SK-N-SH (cell line): ENCODE results near the gene MBLAC1. TPM values are rescaled to one million over a fixed set of nuclear protein-coding genes. Genes with fewer than 3 reads are reported as not detected.

ENCODE experiments used
- CTCF ChIA-PET: fragments of 300-600, 350-600 bp; formaldehyde crosslinking; extraction: SDS; loops from one replicate; lab custom pipeline; 2021; lab: Yijun Ruan, JAX
- POLR2A ChIA-PET: fragments of 350-600 bp; sonication (Branson Sonifier 250); formaldehyde crosslinking; extraction: SDS; loops from one replicate; lab custom pipeline; 2020; ENCODE audit warnings: antibody characterized with exemption, inconsistent platforms; lab: Yijun Ruan, JAX
- DNase-seq: peaks from one replicate; pipeline ENCODE4 v3.0.0; 2012
- H2AFZ ChIP-seq: fragments of 200-600 bp; sonication (generic); 2 replicates; pipeline ENCODE4 v1.8.1; 2016; ENCODE audit warnings: antibody characterized with exemption, mild to moderate bottlenecking, low read depth
- H3F3A ChIP-seq: fragments of 200-600 bp; sonication (generic); replicated peaks from 2 replicates; pipeline ENCODE3; 2016; ENCODE audit warnings: antibody characterized with exemption, mild to moderate bottlenecking; ENCODE audit not compliant: insufficient read depth
- H3K27ac ChIP-seq, 2 experiments: fragments of 200-500 bp in 1 of 2; fragments of 200-600 bp in 1 of 2; sonication (Bioruptor generic) in 1 of 2; sonication (generic), shearing (Covaris generic) in 1 of 2; 2 replicates each; pipeline versions ENCODE4 v1.5.1 to v1.6.1; 2014 to 2016; ENCODE audit warnings: low read depth in 2 of 2, inconsistent platforms in 1 of 2, low read length in 1 of 2, mild to moderate bottlenecking in 1 of 2, mixed read lengths in 1 of 2
- H3K27me3 ChIP-seq: fragments of 200-600 bp; sonication (generic), shearing (Covaris generic); 2 replicates; pipeline ENCODE4 v1.6.1; 2016; ENCODE audit warnings: mixed run types; ENCODE audit not compliant: insufficient read depth
- H3K36me3 ChIP-seq, 2 experiments: fragments of 200-500 bp in 1 of 2; fragments of 200-600 bp in 1 of 2; sonication (Bioruptor generic) in 1 of 2; sonication (generic) in 1 of 2; replicated peaks in 1 of 2; 2 replicates each; pipeline versions ENCODE3 to v1.5.1; 2014 to 2016; ENCODE audit warnings: low read length in 1 of 2, mild to moderate bottlenecking in 1 of 2; ENCODE audit not compliant: insufficient read depth in 2 of 2, control insufficient read depth in 1 of 2
- H3K4me1 ChIP-seq, 2 experiments: fragments of 200-500 bp in 1 of 2; fragments of 200-600 bp in 1 of 2; sonication (Bioruptor generic) in 1 of 2; sonication (generic), shearing (Covaris generic) in 1 of 2; 2 replicates each; pipeline versions ENCODE4 v1.5.1 to v1.6.1; 2014 to 2016; ENCODE audit warnings: low read depth in 1 of 2, low read length in 1 of 2, mixed run types in 1 of 2; ENCODE audit not compliant: insufficient read depth in 2 of 2, control insufficient read depth in 1 of 2
- H3K4me2 ChIP-seq: fragments of 200-600 bp; sonication (generic), shearing (Covaris generic); 2 replicates; pipeline ENCODE4 v1.6.1; 2017; ENCODE audit warnings: mixed run types
- H3K4me3 ChIP-seq, 2 experiments: fragments of 200-500 bp in 1 of 2; fragments of 200-600 bp in 1 of 2; sonication (Bioruptor generic) in 1 of 2; sonication (generic), shearing (Covaris generic) in 1 of 2; 2 replicates each; pipeline versions ENCODE4 v1.5.1 to v1.8.1; 2014 to 2016; ENCODE audit warnings: low read depth in 2 of 2, inconsistent platforms in 1 of 2, low read length in 1 of 2, mild to moderate bottlenecking in 1 of 2, mixed read lengths in 1 of 2, moderate library complexity in 1 of 2
- H3K79me2 ChIP-seq: fragments of 200-600 bp; sonication (generic); 2 replicates; pipeline ENCODE4 v1.8.1; 2017; ENCODE audit warnings: mild to moderate bottlenecking; ENCODE audit not compliant: insufficient read depth
- H3K9ac ChIP-seq: fragments of 200-600 bp; sonication (generic); 2 replicates; pipeline ENCODE4 v1.6.1; 2017; ENCODE audit warnings: mixed run types
- H3K9me2 ChIP-seq: fragments of 200-600 bp; sonication (generic); 2 replicates; pipeline ENCODE4 v1.6.1; 2017; ENCODE audit warnings: mixed run types
- H3K9me3 ChIP-seq: fragments of 200-600 bp; sonication (generic); 2 replicates; pipeline ENCODE4 v1.6.1; 2017; ENCODE audit warnings: mixed run types, mild to moderate bottlenecking, moderate library complexity
- H4K20me1 ChIP-seq: fragments of 200-600 bp; sonication (generic); 2 replicates; pipeline ENCODE4 v1.6.1; 2017; ENCODE audit warnings: mild to moderate bottlenecking, mixed run types; ENCODE audit not compliant: insufficient read depth
- ELF1 ChIP-seq: IDR thresholded peaks from 2 replicates; pipeline ENCODE4 v1.4.0; 2012
- EZH2phosphoT487 ChIP-seq: fragments of 200-600 bp; sonication (generic); IDR thresholded peaks from 2 replicates; pipeline ENCODE4 v1.6.1; 2017; ENCODE audit warnings: low read depth, mixed run types, mild to moderate bottlenecking, antibody characterized with exemption, moderate library complexity, borderline replicate concordance
- FOXM1 ChIP-seq: IDR thresholded peaks from 2 replicates; pipeline ENCODE4 v1.4.0; 2012; ENCODE audit warnings: low read depth, mild to moderate bottlenecking
- GABPA ChIP-seq: IDR thresholded peaks from 2 replicates; pipeline ENCODE4 v1.4.0; 2012; ENCODE audit warnings: low read depth, mild to moderate bottlenecking
- GATA2 ChIP-seq: sonication (generic); formaldehyde crosslinking; IDR thresholded peaks from 2 replicates; pipeline ENCODE4 v1.5.0; 2020; ENCODE audit warnings: mild to moderate bottlenecking, missing genetic modification reagents
- JUND ChIP-seq: IDR thresholded peaks from 2 replicates; pipeline ENCODE4 v1.4.0; 2012
- SIN3A ChIP-seq: IDR thresholded peaks from 2 replicates; pipeline ENCODE4 v1.6.1; 2012; ENCODE audit warnings: low read depth, mild to moderate bottlenecking, low read length, moderate library complexity, borderline replicate concordance
- SMC3 ChIP-seq: IDR thresholded peaks from 2 replicates; pipeline ENCODE4 v1.6.1; 2012; ENCODE audit warnings: low read depth, low read length, improper control_type of control experiment
- TCF12 ChIP-seq: IDR thresholded peaks from 2 replicates; pipeline ENCODE4 v1.4.0; 2012
- YY1 ChIP-seq: IDR thresholded peaks from 2 replicates; pipeline ENCODE4 v1.4.0; 2012; ENCODE audit warnings: low read depth, mild to moderate bottlenecking
- WGBS: methylation state at CpG from one replicate; pipeline ENCODE4 v1.1.6; 2017; ENCODE audit warnings: low lambda C conversion rate; 5-methylcytosine and 5-hydroxymethylcytosine counted together
- polyA plus RNA-seq, 3 experiments: library from polyadenylated mRNA; depleted of rRNA; stranded (reverse); fragments of >200 nt; gene quantifications; 2 replicates each; pipeline ENCODE4 v1.2.3, GENCODE V29; 2012
- TF ChIP-seq, protein P1 (sequence below): fragments of 150-350 bp; IDR thresholded peaks from 2 replicates; pipeline ENCODE4 v1.6.1; 2017; ENCODE audit warnings: antibody characterized with exemption, low read length, low read depth, borderline replicate concordance

The MBLAC1 gene
- polyA plus RNA-seq, 1 of the 3 experiments (the other 2 are of a cell fraction) = 4.4 TPM

DNA sequence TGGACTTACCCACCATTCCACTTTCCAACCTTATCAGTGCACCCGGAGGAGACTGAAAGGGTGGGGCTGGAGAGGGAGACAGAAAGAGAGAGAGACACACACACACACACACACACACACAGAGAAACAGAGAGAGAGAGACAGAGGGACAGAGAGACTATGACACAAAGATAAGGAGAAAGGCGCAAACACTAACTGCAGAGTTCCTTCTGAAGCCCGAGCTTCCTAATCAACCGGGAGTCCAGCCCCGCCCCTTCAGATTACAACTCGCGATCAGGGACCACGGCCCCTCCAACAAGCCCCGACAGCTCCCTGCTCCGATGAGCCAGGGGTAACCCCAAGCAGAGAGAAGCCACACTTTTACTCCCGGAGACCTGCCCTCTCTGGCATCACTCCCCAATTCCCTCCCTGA, 41.2 kb downstream of the MBLAC1 start:
- TF ChIP-seq TCF12 = no peak
- no peak for TF ChIP-seq ELF1
- TF ChIP-seq GABPA = no peak
- no peak for TF ChIP-seq SMC3
- no peak for TF ChIP-seq JUND
- TF ChIP-seq SIN3A = no peak
- no peak for TF ChIP-seq GATA2 (CRISPR knock-in tag)
- no peak for TF ChIP-seq YY1
- TF ChIP-seq, protein P1, sequence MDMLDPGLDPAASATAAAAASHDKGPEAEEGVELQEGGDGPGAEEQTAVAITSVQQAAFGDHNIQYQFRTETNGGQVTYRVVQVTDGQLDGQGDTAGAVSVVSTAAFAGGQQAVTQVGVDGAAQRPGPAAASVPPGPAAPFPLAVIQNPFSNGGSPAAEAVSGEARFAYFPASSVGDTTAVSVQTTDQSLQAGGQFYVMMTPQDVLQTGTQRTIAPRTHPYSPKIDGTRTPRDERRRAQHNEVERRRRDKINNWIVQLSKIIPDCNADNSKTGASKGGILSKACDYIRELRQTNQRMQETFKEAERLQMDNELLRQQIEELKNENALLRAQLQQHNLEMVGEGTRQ = no peak
- WGBS = 23% methylated on average over 11 of the region's 11 CpGs
- H3K4me1 ChIP-seq = peaks cover 0 to 18% of the 10 kb centered on the region in 2 experiments; a peak in 1 of 4 replicates
- peaks cover 18% of the 10 kb centered on the region for H3F3A ChIP-seq
- H3K9me2 ChIP-seq = no peaks in the 10 kb centered on the region
- H4K20me1 ChIP-seq = no peaks in the 10 kb centered on the region
- peak; percentile 69 for DNase-seq
- H3K79me2 ChIP-seq = no peaks in the 10 kb centered on the region
- no peak overlapping the region for H3K27ac ChIP-seq
- peak overlapping the region; percentile 36 to 41 for H3K4me3 ChIP-seq
- ChIA-PET POLR2A (interaction anchor here (0.7 to 1.5 kb wide), 4 partner anchors 9 to 22 kb away, joined by 3 to 7 read pairs (median 4); partner anchors contain the start of genes LAMTOR4 and TRAPPC14), CTCF (interaction anchor here (0.8 to 4.0 kb wide), 7 partner anchors 8 to 240 kb away, joined by 3 to 39 read pairs (median 3); no protein-coding TSS in a partner anchor)
- H3K9ac ChIP-seq = peak overlapping the region; percentile 26; the same call in 1 of the 2 replicates
- no peaks in the 10 kb centered on the region for H3K27me3 ChIP-seq
- H3K36me3 ChIP-seq = peaks cover 0 to 2% of the 10 kb centered on the region in 2 experiments
- no peaks in the 10 kb centered on the region for H3K9me3 ChIP-seq
- H3K4me2 ChIP-seq = peak overlapping the region; percentile 71
- H2AFZ ChIP-seq = peak overlapping the region; percentile 82

DNA sequence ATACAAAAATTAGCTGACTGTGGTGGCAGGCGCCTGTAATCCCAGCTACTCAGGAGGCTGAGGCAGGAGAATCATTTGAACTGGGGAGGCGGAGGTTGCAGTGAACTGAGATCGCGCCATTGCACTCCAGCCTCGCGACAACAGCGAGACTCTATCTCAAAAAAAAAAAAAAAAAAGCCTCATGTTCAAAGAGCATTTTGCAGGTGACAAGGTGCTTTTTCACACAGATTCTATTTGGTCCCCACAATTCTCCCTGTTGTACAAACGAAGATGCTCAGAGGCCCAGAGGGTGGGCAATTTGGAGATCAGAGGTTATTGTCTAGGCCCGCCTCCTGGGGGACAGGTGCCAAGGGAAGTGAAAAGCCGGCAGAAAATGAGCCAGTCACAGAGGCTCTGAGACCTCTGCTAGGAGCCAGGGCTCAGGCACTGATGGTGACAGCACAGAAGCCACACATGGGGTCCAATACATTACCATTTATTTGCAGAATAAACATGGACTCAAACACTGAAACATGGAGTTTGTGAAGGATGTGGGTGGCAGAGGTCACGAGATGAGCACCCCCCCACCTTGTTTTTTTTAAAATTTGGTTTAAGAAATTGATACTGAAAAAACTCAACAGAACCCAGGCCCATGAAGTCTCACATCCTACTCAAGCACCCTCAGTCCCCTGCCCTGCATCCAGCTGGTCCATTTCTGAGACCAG, 42.5 kb downstream of the MBLAC1 start:
- Histone ChIP-seq H3K4me1 (peaks cover 0 to 18% of the 10 kb centered on the region in 2 experiments; a peak in 1 of 4 replicates), H3K27me3 (no peaks in the 10 kb centered on the region)
- 91% methylated on average over 11 of the region's 11 CpGs for WGBS

More for the DNA sequence above, 42.5 kb downstream of the MBLAC1 start:
- no peak overlapping the region for H3K4me2 ChIP-seq
- no peak overlapping the region for H3K9ac ChIP-seq
- H4K20me1 ChIP-seq = no peaks in the 10 kb centered on the region
- no peak overlapping the region for H3K27ac ChIP-seq
- H3K4me3 ChIP-seq = no peak overlapping the region
- TF ChIP-seq, protein P1 = no peak
- TF ChIP-seq FOXM1 (no peak), EZH2phosphoT487 (no peak), SIN3A (no peak)
- no peaks in the 10 kb centered on the region for H3K9me3 ChIP-seq
- H2AFZ ChIP-seq = no peak overlapping the region
- ChIA-PET CTCF (interaction anchor here (0.7 to 2.1 kb wide), 3 partner anchors 37 to 238 kb away, joined by 3 to 5 read pairs (median 3); no protein-coding TSS in a partner anchor), POLR2A (interaction anchor here (1.1 kb wide), 1 partner anchor 11 kb away, joined by 4 read pairs; the partner anchor contains the start of gene TRAPPC14)
- no peaks in the 10 kb centered on the region for H3K79me2 ChIP-seq
- no peaks in the 10 kb centered on the region for H3K9me2 ChIP-seq
- peak; percentile 32 for DNase-seq
- peaks cover 3 to 15% of the 10 kb centered on the region in 2 experiments for H3K36me3 ChIP-seq
- peaks cover 18% of the 10 kb centered on the region for H3F3A ChIP-seq
